Ectodermal cell (in vitro differentiated cells): ENCODE data around the gene CENPT.

Source experiments
- H3K27ac ChIP-seq: 2 replicates; pipeline ENCODE4 v1.7.0; 2013; ENCODE audit warnings: mild to moderate bottlenecking, low read depth, low read length; ENCODE audit not compliant: insufficient read depth, poor library complexity, severe bottlenecking
- H3K27me3 ChIP-seq: 2 replicates; pipeline ENCODE4 v1.7.0; 2013; ENCODE audit warnings: mild to moderate bottlenecking, low read length; ENCODE audit not compliant: insufficient read depth, control insufficient read depth, poor library complexity, severe bottlenecking
- H3K36me3 ChIP-seq: one replicate; pipeline ENCODE4 v1.7.0; 2013; ENCODE audit warnings: low read length; ENCODE audit not compliant: control insufficient read depth, insufficient read depth
- H3K4me1 ChIP-seq: one replicate; pipeline ENCODE4 v1.7.0; 2013; ENCODE audit warnings: low read length; ENCODE audit not compliant: control insufficient read depth, insufficient read depth
- H3K4me3 ChIP-seq: 2 replicates; pipeline ENCODE4 v1.7.0; 2013; ENCODE audit warnings: low read depth, low read length, control low read depth; ENCODE audit not compliant: insufficient read depth
- H3K9me3 ChIP-seq: 2 replicates; pipeline ENCODE4 v1.7.0; 2013; ENCODE audit warnings: mild to moderate bottlenecking, low read length, moderate library complexity; ENCODE audit not compliant: control insufficient read depth
- WGBS, 2 experiments: methylation state at CpG; one replicate each; pipeline ENCODE4 v1.1.7; 2013; ENCODE audit warnings: missing lambda C conversion rate in 2 of 2; 5-methylcytosine and 5-hydroxymethylcytosine counted together

Gene CENPT

DNA sequence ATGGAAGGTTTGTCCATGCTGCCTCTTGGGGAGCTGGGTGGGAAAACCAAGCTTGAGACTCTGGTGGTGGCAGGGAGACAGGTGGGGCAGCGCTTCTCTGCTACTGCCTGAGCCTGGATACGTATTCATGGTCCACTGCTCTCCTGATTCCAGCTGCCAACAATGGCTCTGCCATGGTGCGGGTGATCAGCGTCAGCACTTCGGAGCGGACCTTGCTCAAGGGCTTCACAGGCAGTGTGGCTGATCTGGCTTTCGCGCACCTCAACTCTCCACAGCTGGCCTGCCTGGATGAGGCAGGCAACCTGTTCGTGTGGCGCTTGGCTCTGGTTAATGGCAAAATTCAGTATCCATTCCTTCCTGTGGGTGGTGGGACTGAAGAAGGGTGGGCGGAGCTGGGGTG, 29.6 kb upstream of the CENPT start:
- H3K27me3 ChIP-seq: no peaks in the 10 kb centered on the region
- WGBS, 2 experiments: 94 to 97% methylated on average over 11 of the region's 11 CpGs
- peaks cover 39% of the 10 kb centered on the region for H3K36me3 ChIP-seq
- H3K9me3 ChIP-seq: no peaks in the 10 kb centered on the region
- no peak overlapping the region for H3K27ac ChIP-seq
- H3K4me1 ChIP-seq: peaks cover 4% of the 10 kb centered on the region
- H3K4me3 ChIP-seq: no peak overlapping the region

DNA sequence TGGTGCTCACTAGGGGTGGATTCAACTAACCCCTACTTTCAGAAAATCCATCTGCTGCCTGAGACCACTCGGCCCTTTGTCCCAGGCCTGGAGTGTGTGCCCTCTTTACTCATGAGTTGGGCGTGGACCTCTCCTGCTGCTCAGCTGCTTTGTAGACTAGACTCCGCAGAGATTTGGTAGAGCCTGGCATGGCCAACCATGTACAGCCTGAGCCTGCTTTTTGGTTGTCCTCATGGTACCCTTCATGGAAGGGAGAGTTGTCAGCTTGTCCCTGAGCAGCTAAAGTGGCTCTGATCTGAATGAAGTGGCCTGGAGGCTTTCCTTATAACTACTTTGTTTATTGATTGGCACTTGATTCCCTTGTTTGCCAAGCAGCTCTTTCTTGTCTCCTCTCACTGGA, 26.9 kb upstream of the CENPT start:
- peaks cover 4% of the 10 kb centered on the region for H3K4me1 ChIP-seq
- peaks cover 20% of the 10 kb centered on the region for H3K36me3 ChIP-seq
- WGBS, 2 experiments: 88 to 94% methylated on average over 3 of the region's 3 CpGs
- H3K9me3 ChIP-seq: no peaks in the 10 kb centered on the region
- H3K27me3 ChIP-seq: no peaks in the 10 kb centered on the region
- H3K27ac ChIP-seq: no peak overlapping the region
- peak overlapping the region; percentile 85 for H3K4me3 ChIP-seq

DNA sequence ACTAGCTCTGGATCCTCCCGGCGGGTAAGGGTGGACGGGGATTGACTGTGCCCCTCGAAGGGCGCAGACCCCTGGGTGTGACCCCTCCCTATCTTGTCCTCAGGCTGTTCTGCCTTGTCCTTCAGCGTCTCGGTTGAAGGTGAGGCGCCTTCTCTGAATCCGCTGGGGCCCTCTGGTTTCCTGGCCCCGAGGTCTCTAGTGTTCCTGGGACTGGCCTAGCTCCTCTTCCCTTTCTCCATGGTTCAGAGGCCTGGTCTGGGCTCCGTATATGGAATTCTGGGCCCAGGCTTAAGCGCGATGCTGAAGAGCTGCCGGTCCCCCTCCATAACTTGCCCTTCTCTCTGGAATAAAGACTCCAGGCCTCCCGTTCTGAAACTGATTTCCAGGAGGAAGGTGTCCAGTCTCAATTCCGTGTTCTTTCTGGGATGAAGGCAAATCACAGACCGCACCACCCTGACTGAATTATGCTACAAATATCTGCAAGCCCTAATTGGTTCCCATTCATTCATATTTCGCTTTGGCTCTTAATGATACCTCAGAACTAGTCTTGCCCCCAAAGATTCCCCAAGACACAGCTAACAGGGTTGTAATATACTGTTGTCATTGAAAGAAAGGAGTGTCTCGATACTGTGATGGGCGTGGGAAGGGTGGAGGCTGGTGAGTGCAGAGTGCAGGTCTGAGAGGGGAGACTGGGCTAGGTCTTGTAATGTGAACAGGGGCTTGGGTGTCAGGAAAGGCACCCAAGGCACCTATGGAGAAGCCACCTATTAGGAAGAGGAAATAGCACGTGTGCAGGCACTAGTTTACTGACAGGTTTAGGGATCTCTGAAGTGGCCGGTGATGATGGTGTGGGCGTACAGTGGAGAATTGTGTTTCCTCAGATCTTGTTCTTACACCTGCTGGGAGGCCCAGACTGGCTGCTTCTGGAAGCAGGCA, 26.2 kb upstream of the CENPT start:
- WGBS, 2 experiments: 27% methylated on average over 23 of the region's 23 CpGs
- no peaks in the 10 kb centered on the region for H3K9me3 ChIP-seq
- H3K27ac ChIP-seq: peak overlapping the region; percentile 17
- H3K4me3 ChIP-seq: peak overlapping the region; percentile 85
- no peaks in the 10 kb centered on the region for H3K27me3 ChIP-seq
- peaks cover 4% of the 10 kb centered on the region for H3K4me1 ChIP-seq
- H3K36me3 ChIP-seq: peaks cover 14% of the 10 kb centered on the region

DNA sequence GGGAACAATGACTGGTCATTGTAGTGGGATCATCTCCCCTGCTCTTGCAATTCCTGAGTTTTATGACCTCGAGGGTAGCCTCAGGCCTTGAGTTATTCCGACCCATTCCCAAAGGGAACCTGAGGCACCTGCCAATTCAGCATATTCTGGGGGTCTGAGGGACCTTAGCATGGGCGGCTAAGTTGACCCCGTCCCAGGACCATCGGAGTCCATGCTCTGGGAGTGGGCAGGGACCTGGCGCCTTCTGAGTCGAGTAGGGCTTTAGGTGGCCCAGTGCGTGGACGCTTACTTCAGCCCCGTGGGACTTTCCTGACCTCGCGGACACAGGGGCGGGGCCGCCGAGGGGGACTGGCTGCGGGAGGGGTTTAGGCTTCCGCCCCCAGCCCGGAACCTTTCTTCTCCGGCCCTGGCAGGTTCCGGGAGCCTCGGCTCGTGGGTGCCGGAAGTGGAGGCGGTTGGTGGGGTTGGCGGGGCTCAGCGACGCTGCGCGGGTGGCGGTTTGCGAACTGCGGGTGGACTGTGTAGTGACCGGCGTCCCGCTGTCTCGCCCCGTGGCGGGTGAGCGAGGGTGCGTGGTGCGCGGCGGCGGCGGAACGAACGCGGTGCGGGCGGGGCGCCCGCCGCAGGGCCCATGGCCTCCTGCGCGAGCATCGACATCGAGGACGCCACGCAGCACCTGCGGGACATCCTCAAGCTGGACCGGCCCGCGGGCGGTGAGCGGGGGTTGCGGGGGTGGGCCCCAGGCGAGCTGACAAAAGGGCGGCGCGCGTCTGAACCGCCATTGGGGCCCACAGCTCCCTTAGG, 25.3 kb upstream of the CENPT start, which contains the start of gene EDC4:
Gene EDC4 (plus strand): TSS at position 422 of the 804 bp plus-strand sequence. CDS start 210 bp downstream, at position 632.
- 5% methylated on average over 72 of the region's 72 CpGs for WGBS, 2 experiments
- peak within 1 kb of the TSS; percentile 17 for H3K27ac ChIP-seq

DNA sequence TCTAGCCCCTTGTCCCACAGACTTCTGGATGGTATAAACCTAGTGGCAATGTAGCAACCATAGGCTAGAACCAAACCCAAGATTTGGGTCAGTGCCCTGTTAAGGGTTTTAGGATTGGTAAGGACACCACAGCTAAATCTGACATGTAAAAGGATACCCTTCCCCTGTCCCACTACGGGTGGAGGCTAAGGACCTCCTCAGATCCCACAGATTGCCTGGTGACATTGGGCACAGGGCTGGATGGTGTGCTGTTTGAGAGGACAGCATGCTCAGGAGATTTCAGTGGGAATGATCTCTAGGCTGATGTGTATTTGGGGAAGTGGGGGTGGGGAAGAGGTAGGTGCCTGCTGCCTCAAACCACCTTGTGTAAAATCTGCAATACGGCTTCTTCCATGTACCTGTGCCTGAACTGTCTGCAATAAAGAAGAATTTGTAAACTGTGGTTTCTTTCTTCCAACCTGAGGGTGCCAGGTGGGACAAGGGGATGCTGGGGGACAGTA, 24.7 kb upstream of the CENPT start:
- H3K27me3 ChIP-seq: no peaks in the 10 kb centered on the region
- H3K27ac ChIP-seq: no peak overlapping the region
- WGBS, 2 experiments: 90% methylated on average over 2 of the region's 2 CpGs
- H3K4me1 ChIP-seq: peaks cover 4% of the 10 kb centered on the region
- no peaks in the 10 kb centered on the region for H3K9me3 ChIP-seq
- peaks cover 15% of the 10 kb centered on the region for H3K36me3 ChIP-seq
- no peak overlapping the region for H3K4me3 ChIP-seq

More for the DNA sequence above, 25.3 kb upstream of the CENPT start, which contains the start of gene EDC4:
- Histone ChIP-seq H3K9me3 (no peaks in the 10 kb centered on the region), H3K36me3 (peaks cover 15% of the 10 kb centered on the region), H3K27me3 (no peaks in the 10 kb centered on the region), H3K4me1 (peaks cover 4% of the 10 kb centered on the region), H3K4me3 (peak within 1 kb of the TSS; percentile 85)

DNA sequence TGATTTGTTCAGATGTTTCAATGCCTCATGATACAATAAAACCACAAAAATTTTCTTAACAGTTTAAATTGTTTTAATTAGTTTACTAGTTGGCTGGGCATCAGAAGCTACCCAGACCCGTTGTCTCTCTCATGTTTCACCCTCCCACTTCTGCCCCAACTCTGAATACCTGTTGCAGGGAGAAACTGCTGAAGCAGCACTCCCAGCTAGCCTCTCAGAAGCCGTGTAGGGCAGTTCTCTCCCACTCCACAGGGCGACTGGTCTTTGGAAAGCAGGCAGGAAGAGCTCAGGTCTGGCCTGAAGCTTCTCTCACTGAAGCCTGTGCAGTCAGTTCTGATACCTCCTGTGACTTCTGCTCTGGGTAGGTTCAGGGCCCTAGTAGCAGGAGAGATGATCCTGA, 23.8 kb upstream of the CENPT start:
- no peaks in the 10 kb centered on the region for H3K27me3 ChIP-seq
- WGBS, 2 experiments: 90 to 91% methylated on average over 3 of the region's 3 CpGs
- H3K9me3 ChIP-seq: no peaks in the 10 kb centered on the region
- H3K36me3 ChIP-seq: peaks cover 21% of the 10 kb centered on the region
- H3K27ac ChIP-seq: no peak overlapping the region
- peaks cover 4% of the 10 kb centered on the region for H3K4me1 ChIP-seq
- no peak overlapping the region for H3K4me3 ChIP-seq

DNA sequence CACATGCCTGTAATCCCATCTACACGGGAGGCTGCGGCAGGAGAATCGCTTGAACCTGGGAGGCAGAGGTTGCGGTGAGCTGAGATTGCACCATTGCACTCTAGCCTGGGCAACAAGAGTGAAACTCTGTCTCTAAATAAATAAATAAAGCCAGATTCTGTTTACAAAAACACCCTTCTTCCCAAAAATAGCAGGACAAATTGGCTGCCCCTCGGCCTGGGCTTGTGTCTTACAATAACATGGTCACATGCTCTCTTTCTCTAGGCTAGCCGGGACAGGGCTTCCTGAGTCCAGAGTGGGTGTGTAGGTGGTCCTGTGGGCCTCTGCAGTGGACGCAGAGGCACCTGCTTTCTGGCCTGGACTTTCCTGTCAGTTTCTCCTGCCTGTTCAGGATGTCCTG, 22.2 kb upstream of the CENPT start:
- Histone ChIP-seq H3K27me3 (no peaks in the 10 kb centered on the region), H3K9me3 (no peaks in the 10 kb centered on the region), H3K4me1 (peaks cover 4% of the 10 kb centered on the region), H3K4me3 (no peak overlapping the region), H3K27ac (no peak overlapping the region), H3K36me3 (peaks cover 21% of the 10 kb centered on the region)
- WGBS, 2 experiments: 92% methylated on average over 7 of the region's 7 CpGs

DNA sequence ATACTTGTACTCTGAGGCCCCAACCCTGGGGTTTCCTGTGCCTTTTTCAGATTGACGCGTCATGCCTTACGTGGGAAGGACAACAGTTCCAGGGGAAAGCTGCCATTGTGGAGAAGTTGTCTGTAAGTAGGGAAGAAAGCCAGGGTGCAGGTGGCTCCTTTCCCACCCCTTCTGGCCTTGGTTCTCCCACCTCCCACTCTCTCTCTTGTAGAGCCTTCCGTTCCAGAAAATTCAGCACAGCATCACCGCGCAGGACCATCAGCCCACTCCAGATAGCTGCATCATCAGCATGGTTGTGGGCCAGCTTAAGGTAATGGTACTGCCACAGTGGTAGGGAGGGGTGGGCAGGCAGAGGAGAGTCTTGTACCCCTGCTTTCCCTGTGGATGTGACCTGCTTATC, 20.8 kb upstream of the CENPT start:
- WGBS, 2 experiments: 97 to 98% methylated on average over 6 of the region's 6 CpGs

DNA sequence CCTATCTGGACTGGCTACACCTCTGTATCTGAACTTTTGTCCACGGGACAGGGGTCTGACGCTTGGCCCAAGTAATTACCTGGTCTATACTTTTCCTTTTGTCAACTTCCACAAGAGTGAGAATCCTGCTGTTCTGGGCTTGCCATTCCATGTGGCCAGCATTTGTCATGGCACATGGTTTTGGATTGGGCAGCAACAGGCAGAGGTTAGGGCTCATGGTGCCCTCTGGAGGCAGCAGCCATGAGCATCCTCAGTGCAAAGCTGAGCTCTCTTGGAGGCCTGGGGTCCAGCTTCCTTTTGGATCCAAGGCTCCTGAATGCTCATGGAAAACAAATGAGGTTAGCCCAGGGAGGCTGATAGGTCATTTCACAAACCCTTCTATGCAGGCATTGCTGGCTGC, 17.8 kb upstream of the CENPT start:
- Histone ChIP-seq H3K4me1 (no peaks in the 10 kb centered on the region), H3K9me3 (no peaks in the 10 kb centered on the region), H3K27me3 (no peaks in the 10 kb centered on the region), H3K36me3 (peaks cover 21% of the 10 kb centered on the region), H3K27ac (no peak overlapping the region), H3K4me3 (no peak overlapping the region)
- WGBS, 2 experiments: 91 to 92% methylated on average over 2 of the region's 2 CpGs

More for the DNA sequence above, 20.8 kb upstream of the CENPT start:
- no peaks in the 10 kb centered on the region for H3K27me3 ChIP-seq
- H3K4me1 ChIP-seq: no peaks in the 10 kb centered on the region
- peaks cover 21% of the 10 kb centered on the region for H3K36me3 ChIP-seq
- H3K27ac ChIP-seq: no peak overlapping the region
- no peaks in the 10 kb centered on the region for H3K9me3 ChIP-seq
- no peak overlapping the region for H3K4me3 ChIP-seq

DNA sequence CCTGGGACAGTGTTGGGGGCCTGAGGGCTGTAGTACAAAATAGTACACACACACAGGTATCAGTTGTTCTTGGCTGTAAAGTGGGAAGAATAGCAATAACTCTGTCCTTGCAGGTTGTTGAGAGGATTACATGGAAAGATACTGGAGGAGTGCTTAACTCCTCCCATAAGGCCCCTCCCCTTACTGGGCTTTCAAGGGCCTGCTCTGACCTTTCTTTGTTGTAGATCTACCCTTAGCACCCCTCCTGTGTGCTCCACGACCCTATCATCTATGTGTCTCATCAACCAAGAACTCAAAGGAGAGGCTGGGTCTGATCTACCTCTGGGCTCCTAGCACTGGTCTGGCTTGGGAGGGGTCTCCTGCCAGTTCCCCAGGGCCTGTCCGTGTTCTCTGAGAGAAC, 17.1 kb upstream of the CENPT start:
- 73 to 86% methylated on average over 2 of the region's 2 CpGs for WGBS, 2 experiments
- H3K36me3 ChIP-seq: peaks cover 21% of the 10 kb centered on the region

More for the DNA sequence above, 17.1 kb upstream of the CENPT start:
- Histone ChIP-seq H3K27ac (no peak overlapping the region), H3K27me3 (no peaks in the 10 kb centered on the region), H3K4me3 (no peak overlapping the region), H3K9me3 (no peaks in the 10 kb centered on the region), H3K4me1 (no peaks in the 10 kb centered on the region)
